ENCODE data around the gene ABHD4.

DNA sequence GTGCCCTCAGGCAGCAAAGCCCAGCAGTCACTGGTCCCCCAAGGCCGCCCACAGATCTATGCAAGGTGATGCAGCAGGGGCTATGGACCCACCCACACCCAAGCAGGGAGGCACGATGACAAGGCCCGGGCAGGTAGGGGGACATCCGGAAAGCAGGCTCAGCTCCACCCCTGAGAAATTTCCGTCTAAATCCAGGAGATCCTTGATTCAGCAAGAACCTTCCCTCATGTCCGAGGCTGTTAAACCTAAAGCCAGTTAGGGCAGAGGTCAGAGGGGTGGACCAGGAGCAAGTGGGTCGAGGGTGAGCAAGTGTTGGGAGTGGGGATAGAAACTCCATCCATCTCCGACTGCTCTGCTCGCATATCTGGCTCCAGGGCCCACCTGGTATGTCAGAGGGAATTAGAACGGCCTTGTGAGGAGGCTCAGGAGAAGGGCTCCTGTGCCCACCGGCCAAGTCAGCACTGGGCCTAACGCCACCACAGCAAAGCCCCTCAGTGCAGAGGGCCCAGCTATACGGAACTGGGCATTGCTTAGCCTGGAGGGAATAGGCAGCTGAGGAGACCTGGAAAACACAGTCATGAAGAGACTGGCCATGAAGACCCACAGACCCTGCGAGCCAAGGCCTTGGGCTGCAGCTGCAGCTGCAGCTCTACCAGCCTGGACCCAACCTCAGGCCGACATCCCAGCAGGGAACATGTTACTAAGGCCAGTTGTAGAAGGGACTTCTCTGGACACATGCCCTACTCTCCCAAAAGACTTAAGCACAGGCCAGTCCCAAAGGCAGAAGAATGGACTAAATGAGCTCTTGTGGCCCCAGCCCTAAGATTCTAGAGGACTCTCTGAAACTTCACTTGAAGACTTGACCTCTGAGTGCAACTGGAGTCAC is 43.4 kb upstream of the ABHD4 start:
- TF ChIP-seq, protein P1, sequence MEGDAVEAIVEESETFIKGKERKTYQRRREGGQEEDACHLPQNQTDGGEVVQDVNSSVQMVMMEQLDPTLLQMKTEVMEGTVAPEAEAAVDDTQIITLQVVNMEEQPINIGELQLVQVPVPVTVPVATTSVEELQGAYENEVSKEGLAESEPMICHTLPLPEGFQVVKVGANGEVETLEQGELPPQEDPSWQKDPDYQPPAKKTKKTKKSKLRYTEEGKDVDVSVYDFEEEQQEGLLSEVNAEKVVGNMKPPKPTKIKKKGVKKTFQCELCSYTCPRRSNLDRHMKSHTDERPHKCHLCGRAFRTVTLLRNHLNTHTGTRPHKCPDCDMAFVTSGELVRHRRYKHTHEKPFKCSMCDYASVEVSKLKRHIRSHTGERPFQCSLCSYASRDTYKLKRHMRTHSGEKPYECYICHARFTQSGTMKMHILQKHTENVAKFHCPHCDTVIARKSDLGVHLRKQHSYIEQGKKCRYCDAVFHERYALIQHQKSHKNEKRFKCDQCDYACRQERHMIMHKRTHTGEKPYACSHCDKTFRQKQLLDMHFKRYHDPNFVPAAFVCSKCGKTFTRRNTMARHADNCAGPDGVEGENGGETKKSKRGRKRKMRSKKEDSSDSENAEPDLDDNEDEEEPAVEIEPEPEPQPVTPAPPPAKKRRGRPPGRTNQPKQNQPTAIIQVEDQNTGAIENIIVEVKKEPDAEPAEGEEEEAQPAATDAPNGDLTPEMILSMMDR (IDR thresholded peaks at IDR 0.05), result no peak
- no peak for TF ChIP-seq POLR2A (IDR thresholded peaks at IDR 0.05)

Data from vagina (tissue), 2 donors.